ENCODE results near the gene EPHB6. TPM values are rescaled to one million over a fixed set of nuclear protein-coding genes. Genes with fewer than 3 reads are reported as not detected.

Gene EPHB6
- total RNA-seq, result under 0.01 TPM in 2 replicates

GRCh38 chr7:142854372-142855113, at the start of gene EPHB6:
TSS of gene EPHB6 (plus strand) at chr7:142855076. CDS start at chr7:142863228, 8,152 bp downstream.
- peak; percentile 27 to 28 for DNase-seq (ENCODE audit: low read depth in 2 of 2)

DNA sequence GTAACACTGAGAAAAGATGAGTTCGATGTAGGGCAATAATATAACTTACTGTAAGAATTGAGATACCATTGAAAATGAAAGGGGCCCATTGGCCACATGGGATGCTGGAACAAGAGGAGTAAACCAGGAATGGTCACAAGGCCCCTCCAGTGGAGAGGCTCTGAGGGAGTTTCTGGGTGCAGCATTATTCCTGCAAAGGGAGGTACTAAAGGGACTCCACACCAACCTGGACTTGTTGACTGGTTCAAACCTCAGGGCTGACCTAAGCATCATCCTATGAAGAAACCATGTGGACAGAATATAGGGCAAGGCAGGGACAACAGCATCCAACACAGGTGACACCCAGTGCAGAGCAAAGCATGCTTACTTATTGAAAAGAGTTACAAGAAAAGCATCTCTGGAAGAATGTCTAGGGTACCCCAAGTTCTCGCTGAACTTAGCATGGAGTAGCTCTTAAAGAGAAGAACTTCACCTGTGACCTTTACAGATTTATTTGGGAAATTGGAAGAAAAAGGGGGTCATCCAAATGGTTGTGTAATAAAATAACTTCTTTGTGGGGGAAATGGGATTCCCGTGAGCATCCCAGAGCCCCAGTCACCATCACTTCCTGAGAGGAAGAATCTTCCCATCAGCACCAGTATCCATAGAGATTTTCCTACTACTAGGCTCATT, 49.4 kb upstream of the EPHB6 start:
- DNase-seq (ENCODE audit: low read depth in 2 of 2), result no peak

- DNase-seq (ENCODE audit: low read depth in 2 of 2), result no peak
Observed at GRCh38 chr7:142806022-142806356, 48.9 kb upstream of the EPHB6 start.

DNA sequence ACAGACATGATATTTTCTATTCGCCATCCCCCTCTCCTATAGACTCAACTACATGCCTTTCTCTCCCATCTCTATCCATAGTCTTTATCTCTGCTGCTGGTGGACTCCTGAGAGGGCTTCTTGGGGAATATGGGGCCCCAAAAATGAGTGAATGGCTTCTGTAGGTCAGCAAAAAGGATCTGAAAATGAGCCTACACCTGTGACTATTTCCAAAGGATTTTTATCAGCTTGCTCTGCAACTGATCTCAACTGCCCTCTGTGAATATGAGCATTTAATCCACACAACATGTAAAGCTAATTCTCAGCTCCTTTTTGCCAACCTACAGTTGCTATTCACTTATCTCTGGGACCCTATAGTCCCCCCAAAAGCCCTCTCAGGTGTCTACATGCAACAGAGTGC, 47.9 kb upstream of the EPHB6 start:
- no peak for DNase-seq (ENCODE audit: low read depth in 2 of 2)

- peak in 1 of 2 donors; percentile 53 for DNase-seq (ENCODE audit: low read depth in 2 of 2)
Observed at GRCh38 chr7:142807855-142808460, 46.9 kb upstream of the EPHB6 start.

- DNase-seq (ENCODE audit: low read depth in 2 of 2), result no peak
Observed at GRCh38 chr7:142808461-142808801, 46.4 kb upstream of the EPHB6 start.

DNA sequence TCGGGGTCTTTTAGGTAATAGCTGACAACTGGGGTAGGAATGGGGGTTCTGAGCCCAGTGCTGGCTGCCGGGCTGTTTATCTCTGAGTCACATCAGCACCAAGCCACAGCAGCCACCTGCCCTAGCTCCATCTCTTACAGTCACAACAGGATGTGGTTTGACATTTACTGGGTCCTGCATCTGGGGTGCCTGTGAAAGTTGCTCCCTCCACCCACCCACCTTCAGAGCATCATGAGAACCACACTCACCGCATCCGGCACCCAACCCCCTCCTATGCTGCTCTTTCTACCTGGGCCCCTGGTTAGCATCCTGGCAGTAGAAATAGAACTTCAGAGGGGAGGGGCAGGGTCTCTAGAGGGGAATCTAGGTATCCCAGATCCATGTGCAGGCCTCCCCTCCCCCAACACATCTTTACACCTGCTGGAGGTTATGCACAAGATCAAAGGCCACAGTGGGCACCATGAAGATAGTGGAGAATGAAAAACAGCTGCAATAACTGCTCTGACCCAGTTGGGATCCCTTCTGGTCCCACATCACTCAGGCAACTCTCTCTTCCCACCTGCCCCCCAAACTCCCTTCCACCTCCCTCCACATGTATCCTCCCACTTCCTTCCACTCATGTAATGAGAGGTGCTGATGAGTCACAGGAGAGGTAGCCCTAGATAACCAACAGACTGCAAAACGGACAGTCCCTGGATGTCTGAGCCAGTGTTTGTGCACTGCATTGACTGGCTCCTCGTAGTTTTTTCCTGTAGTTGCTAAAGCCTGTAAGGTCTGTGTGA, 45.9 kb upstream of the EPHB6 start:
- DNase-seq (ENCODE audit: low read depth in 2 of 2), result no peak

GRCh38 chr7:142809671-142810070, 45.2 kb upstream of the EPHB6 start:
- DNase-seq (ENCODE audit: low read depth in 2 of 2), result no peak

- peak; percentile 57 to 58 for DNase-seq (ENCODE audit: low read depth in 2 of 2)
Observed at GRCh38 chr7:142811154-142811737, 43.6 kb upstream of the EPHB6 start.

DNA sequence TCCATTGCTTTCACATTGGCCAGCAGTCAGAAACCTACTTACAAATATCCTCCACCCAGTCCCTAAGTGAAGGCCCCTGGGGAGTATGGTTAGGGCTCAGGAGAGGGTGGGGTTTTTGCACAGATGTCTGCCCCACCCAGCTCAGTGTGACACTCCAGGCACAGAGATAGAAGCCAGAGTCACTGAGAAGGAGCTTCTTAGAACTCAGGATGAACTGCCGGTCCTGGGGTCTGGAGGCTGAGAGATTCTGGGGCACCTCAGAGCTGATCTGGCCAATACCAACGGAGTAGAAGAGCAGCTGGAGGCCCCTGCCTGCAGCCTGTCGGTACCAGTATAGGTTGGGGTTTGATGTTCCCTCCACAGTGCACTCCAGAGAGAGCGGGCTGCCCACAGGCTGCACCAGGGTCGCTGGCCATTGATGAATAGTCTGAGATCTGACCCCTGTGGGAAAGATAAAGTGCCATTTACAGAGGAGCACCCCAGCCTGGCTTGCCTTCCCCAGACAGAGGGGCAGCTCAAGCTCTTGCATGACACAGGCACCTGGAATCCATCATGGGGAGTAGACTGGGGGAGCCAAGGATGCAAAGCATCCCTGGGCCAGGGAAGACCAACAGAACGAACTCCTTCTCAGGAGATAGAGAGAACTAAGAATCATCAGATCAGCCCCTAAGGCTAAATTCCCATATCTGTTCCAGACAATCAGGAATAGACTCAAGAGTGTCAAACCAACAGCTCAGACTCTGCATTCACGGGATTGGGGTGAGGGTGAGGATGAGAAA, 42.2 kb upstream of the EPHB6 start:
- no peak for DNase-seq (ENCODE audit: low read depth in 2 of 2)

DNA sequence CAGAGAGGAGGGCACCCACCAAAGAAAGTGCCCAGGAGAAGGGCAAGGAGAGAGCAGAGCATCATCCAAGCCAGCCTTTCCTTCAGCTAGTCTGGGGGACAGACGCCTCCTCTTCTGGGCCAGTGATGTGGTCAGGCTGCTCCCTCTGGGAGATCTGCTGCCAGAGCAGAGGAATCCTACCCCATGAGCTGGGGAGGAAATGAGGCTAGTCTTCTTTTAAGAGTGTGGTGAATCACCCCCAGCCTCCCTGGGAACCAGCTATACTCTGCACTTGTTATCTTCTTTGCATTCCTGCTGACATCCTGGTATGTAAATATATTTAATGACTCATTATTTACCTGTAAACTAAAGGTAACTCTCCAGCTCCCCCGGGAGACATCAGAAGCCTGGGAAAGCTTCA, 41.6 kb upstream of the EPHB6 start:
- peak in 1 of 2 donors; percentile 13 for DNase-seq (ENCODE audit: low read depth in 2 of 2)

GRCh38 chr7:142813699-142814098, 41.2 kb upstream of the EPHB6 start:
- DNase-seq (ENCODE audit: low read depth in 2 of 2), result no peak

- DNase-seq (ENCODE audit: low read depth in 2 of 2), result no peak
Observed at GRCh38 chr7:142814451-142814850, 40.4 kb upstream of the EPHB6 start.

GRCh38 chr7:142815134-142815533, 39.7 kb upstream of the EPHB6 start:
- no peak for DNase-seq (ENCODE audit: low read depth in 2 of 2)

DNA sequence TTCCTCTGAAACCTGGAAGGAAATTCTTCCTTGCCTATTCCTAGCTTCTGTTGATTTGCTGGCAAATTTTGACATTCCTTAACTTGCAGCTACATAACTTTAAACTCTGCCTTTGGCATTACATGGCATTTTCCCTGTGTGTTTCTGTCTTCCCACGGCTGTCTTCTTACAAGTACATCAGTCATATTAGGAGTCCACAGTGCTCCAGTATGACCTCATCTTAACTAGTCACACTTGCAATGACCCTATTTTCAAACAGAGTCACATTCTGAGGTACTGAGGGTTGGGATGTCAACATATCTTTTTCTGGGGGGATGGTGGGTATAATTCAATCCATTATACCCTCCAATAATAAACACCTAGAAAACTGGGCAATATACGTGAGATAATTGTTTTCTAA, 37.4 kb upstream of the EPHB6 start:
- DNase-seq (ENCODE audit: low read depth in 2 of 2), result no peak

GRCh38 chr7:142819530-142819929, 35.3 kb upstream of the EPHB6 start:
- no peak for DNase-seq (ENCODE audit: low read depth in 2 of 2)

DNA sequence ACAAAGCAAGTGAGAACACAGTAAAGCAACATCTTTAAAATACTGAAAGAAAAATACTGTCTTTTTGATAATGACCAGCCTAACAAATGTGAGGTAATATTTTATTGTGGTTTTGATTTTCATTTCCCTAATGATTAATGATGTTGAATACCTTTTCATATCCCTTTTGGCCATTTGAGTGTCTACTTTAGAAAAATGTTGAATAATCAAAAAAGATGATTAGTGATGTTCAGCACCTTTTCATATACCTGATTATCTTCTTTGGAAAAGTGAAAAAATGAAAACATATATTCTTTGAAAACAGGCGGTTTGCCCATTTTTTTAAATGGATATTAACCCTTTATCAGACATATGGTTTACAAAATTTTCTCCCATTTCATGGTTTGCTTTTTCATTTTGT, 32.2 kb upstream of the EPHB6 start:
- no peak for DNase-seq (ENCODE audit: low read depth in 2 of 2)

DNA sequence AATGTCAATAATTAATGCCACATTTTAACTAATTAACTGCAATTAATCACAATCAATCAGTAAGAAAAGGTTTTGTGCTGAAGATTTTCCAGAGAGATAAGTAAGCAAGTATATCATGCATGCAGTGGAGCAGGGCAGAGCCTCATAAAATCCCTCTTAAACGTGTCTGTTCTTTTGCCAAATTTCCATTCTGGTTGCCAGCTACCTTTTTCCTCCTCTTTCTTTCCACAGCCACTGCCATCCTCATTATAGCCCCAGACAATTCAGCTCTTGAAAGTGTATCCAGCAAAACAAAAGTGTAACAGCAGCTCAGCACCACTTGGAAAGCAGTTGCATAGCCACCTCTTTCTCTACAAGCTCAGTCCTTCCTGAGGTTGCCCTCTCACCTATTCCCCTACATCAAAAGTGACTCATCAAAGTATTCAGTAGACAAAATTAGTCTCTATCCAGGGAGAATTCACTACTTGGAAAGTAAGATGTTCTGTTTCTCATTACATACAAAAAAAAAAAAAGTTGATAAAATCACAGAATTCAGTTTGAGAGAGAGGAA, 26.9 kb upstream of the EPHB6 start:
- DNase-seq (ENCODE audit: low read depth in 2 of 2), result peak in 1 of 2 donors; percentile 24

GRCh38 chr7:142832417-142832816, 22.5 kb upstream of the EPHB6 start:
- DNase-seq (ENCODE audit: low read depth in 2 of 2), result no peak

GRCh38 chr7:142833174-142834048, 21.5 kb upstream of the EPHB6 start:
- no peak for DNase-seq (ENCODE audit: low read depth in 2 of 2)
